ENCODE results near the gene TPP1.
A peak's percentile ranks its signal among the peaks of the same experiment; 100 is the strongest.

Gene TPP1

DNA sequence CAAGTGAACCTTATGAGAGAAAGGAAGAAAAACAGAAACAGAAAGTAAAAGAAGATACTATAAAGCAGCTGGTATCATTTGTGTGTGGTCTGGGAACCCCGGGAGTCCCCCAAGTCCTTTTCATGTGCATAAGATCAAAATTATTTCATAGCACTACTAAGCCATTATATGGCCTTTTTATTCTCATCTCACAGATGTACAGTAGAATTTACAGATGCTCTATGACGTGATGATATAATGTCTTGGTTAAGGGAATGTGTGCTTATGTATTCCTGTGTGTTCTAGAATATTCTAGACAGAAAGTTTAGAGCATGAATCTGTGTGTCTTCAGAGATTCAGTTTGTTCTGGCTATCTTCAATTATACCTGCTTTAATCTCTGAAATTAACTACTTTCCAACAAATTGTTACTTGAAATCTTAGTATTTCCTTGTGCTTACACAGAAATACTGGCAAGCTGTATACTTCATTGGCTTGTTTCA lies 8.6 kb upstream of the TPP1 start:
- DNase-seq, result peak; percentile 34

DNA sequence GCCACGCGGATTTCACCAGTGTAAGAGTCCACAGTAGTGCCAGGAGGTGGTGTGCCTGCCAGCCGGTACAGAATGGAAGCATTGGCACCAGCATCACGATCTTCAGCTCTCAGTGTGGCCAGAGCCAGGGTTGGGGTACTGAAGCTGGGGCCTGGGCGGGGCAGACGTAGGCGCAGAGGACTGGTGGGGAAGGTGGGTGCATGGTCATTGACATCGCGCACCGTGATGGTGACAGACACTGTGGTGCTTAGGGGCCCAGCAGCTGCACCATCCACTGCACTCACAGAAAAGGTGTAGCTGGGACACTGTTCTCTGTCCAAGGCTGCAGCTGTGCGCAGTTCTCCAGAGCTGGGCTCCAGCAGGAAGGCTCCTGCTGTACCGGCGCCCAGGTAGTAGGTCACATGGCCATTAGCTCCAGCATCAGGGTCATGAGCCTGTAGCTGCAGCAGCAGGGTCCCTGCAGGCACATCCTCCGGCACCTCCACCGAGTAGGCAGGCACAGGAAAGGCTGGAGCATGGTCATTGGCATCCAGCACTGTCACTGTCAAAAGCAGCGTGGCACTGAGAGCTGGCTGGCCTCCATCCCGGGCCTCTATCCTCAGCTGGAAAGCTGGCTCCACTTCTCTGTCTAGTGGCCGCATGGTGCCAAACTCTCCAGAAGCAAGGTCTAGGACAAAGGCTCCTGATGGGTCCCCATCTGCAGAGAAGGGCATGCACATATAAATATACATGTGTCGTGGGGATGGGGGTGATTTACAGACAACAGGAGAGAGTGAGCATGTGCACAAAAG lies 7.9 kb upstream of the TPP1 start:
- no peak for DNase-seq

DNA sequence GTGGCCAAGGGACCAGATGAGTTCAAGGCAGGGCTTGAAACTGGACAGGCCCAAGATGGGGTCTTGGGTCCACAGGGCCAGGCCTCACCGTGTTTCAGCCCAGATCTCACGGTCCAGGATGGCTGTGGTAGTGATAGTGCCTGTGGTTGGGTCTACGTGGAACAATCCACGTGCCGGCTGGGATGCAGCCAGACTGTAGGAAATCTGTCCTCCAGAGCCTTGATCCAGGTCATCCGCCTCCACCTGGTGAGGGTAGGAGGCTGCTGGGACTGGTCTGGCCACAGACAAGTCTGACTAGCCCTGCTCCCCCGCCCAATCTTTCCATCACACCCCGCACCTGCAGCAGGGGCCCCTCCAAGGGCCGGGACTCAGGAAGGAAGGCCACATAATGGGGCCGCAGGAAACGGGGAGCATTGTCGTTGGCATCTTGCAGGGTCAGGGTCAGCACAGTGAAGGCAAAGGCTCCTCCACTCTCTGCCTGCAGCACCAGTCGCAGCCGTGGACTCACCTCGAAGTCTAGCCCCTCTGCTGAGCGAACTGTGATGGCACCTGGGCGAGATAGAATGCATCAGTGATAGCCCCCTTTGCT lies 6.7 kb upstream of the TPP1 start:
- DNase-seq, result no peak

DNA sequence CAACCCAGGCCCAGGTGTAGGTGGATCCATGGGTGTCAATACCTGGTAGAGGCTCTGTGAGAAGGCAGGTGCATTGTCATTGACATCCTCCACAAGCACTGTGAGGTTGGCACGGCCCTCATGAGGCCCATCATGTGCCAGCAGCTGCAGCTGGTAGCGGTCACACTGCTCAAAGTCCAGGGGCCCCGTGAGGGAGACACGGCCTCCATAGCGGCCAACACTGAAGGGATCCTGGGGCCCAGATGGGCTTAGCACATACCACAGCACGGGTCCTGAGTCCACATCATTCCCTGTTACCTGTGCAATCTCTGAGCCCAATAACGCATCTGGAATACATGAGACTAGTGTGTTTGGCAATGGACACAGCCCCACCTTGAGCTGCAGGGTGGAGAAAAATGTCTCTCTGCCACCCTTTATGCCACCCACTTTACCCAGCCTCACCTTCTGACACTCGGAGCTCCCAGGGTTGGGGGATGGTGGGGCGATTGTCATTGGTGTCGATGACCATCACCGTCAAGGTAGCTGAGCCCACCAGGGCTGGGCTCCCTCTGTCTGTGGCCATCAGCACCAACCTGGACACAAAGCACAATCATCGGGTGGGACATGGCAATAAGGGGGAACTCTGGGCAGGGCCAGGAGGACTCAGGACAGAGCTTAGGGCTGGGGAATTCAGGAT lies 6.1 kb upstream of the TPP1 start:
- DNase-seq, result no peak

DNA sequence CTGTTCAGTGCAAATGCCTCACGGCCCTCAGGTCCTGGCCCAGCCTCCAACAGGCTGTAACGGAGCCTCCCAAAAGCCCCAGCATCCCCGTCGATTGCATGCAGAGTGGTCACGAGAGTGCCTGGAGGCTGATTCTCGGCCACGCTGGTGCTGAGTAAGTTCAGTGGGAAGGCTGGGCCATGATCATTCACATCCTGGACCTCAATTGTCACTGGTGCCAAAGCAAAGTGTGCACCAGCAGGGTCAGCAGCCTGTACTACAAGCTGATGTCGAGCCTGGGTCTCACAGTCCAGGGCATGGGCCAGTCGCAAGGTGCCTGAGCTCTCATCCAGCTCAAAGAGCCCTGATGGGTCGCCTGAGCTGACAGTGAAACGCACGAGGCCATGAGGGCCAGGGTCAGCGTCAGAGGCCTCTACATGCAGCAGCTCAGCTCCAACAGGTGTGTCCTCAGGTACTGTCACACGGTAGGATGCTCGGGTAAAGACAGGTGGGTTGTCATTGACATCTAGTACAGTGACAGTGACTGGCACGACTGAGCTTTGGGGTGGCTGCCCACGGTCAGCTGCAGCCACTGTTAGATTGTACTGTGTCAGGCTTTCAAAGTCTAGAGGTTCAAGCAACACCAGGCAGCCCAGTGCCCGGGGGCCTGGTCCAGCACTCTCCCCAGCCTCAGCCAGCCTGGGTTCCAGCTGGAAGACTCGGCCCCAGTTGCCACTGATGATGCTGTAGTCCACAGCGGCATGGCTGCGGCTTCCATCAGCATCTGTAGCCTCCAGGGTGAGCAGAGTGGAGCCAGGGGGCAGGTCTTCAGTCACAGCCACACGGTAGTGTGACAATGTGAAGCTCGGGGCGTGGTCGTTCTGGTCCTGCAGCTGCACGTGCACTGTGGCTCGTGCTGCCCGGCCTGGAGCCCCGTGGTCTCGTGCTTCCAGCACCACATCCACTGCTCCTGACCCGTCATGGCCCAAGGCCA lies 4.5 kb upstream of the TPP1 start:
- no peak for DNase-seq

DNA sequence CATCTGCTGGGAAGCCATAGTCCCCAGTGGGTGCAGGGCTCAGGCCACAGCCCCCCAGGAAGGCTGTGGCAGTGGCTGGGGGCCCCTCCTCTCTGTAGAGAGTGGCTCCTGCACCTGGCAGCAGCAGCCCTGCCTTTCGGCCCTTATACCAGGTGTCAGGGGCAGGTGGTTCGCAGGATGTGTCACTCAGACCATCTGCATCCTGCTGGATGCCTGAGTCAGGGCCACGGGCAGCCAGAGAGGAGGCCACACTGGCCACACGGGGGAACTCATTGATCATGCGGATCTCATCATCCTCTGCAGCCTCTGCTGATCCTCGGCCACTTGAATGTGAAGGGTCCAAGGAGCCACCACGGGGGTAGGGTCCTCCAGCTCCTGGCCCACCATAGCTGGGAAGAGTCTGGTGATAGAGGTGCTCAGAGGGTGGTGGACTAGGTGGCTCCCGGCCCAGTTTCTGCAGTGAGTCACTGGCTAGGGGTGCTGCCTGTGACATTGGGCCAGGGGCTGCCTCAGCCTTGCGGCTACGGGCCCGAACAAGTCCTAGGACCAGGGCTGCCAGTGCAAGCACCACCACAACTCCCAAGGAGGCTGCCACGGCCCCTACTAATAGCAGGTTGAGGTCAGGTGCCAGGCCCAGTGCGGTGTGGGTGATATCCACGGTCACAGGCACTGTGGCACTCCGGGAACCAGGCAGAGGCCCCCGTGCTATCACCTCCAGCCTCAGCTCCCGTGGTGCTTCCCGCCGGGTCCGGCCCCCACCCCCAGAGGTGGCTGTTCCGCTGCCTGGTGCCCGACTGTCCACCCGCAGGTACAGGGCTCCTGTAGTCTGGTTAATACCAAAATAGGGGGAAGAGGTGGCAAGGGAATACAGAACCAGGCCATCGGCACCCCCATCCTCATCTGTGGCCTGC lies 3.3 kb upstream of the TPP1 start:
- no peak for DNase-seq

DNA sequence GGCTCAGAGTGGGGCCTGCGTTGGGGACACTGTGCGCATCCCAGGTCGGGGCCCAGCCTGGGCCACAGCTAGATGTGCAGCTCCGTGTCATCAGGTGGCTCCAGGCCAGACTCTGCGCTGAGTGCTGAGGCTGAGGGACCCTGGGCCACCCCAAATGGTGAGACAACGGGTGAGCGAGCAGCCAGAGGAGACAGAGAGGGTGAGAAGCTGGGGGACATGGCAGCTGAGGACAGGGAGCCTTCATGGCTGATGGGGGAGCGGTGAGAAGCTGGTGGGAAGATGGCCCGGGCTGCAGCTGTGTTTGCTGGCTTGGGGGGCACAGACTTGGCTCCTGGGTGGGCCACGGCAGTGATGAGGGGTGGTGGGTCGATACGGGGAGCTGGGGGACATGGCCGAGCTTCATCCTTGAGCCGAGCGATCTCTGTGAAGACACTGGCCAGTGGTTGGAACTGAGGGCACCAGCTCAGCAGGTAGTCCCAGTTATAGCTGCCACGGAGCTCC lies 2.5 kb upstream of the TPP1 start:
- no peak for DNase-seq

DNA sequence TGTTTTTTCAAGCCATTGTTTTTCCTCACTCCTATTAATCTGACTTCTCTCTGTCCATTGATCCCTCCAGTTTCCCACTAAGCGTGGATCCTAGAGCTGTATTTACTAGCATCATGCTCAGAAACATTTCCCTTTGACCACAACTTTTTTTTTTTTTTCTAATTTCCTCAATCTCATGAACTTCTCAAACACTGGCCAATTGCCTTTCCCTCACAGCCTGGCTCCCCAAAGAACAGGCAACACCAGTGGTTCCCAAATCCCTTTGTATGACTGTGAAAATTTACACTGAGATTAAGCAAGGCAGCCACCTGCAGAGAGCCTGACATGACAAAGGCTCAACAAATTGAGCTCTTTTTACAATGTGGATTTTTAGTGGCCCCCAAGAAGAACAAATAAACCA lies 1.4 kb upstream of the TPP1 start:
- peak; percentile 35 for DNase-seq

DNA sequence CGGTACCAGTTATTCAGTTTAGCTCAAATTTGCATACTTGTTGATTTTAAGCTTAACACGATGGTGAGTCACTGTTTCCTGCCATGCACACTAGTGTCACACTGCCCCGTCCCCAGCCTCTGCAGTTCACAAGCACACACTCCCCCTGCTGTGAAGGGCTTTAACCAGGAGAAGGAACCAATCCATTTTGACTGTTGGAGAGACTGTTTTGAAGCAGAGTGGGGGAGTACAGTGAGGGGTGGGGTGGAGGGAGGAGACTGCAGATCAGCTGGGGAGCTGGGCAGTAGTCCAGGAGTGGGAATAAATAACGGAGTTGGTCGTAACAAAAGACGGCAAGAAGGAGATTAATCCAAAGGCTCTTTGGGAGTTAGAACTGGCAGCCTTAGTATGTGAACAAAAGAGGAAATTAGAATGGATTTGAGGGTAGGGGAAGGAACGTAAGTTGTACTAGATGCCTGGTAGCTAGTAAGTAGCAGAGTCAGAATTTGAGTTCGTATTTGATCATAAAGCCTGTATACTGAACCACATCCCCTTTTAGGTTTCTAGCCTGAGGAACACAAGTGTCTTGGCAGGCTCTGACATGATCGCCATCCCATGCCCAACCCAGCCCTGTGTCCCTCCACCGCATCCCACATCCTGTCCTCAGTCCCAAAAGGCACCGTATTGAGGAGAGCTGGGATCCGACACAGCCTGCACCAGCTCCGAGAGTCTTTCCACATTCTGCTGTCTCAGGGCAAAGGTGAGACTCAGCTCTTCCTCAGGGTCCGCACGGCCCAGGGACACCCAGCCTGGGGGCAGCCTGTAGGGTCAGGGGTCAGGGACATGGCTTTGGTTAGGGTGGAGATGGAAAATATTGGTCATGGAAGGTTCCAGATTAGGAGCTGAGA lies 862 bp downstream of the TPP1 start:
- peak; percentile 85 for DNase-seq

DNA sequence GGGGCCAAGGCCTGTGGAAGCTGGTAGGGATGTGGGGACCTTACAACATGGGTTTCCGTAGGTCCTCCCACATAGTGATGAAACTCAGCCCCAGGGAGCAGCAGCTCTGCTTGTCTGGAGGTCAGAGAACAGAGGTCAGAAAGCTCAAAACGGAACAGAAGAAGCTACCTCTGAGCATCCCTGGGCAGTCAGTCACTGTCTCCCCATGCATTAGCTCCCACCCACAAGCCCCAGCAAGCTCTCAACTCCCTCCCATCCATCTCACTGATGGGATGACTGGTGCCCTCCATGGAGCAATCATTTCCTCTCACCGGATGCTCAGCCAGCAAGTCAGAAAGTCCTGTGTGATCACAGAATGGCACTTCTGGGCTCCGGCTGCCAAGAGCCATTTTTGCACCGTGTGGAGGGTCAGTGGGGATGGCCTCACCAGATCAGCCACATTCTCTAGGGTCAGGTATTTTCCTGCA lies 1.9 kb downstream of the TPP1 start:
- DNase-seq, result peak; percentile 83

DNA sequence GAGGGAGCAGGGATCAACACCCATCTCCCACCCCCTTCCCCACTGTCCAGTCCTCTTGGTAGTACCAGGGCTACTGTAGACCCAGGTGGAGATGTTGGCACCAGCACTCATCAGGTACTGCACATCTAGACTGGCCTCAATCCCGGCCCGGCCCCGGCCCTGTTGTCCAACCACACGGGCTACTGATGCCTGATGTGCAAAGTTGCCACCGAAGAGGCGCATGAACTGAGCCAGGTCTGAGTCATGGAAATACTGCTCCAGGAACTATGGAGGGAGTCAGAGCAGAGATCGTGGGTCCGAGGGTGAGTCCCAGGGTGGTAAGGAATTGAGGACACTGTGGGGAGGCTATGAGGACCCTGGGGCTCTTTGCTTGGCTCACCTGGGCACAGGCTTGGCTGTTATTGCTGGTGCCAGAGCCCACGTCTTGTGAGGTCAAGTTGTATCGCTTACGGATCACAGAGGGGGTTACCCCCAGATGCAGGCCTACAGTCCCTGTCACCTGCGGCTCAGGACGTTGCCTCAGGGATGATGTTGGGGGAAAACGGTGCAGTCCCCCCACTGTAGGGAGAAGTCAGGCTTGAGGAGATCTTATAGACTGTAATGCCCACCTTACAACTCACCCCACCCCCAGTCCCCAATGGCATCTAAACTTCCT lies 2.5 kb downstream of the TPP1 start:
- no peak for DNase-seq

DNA sequence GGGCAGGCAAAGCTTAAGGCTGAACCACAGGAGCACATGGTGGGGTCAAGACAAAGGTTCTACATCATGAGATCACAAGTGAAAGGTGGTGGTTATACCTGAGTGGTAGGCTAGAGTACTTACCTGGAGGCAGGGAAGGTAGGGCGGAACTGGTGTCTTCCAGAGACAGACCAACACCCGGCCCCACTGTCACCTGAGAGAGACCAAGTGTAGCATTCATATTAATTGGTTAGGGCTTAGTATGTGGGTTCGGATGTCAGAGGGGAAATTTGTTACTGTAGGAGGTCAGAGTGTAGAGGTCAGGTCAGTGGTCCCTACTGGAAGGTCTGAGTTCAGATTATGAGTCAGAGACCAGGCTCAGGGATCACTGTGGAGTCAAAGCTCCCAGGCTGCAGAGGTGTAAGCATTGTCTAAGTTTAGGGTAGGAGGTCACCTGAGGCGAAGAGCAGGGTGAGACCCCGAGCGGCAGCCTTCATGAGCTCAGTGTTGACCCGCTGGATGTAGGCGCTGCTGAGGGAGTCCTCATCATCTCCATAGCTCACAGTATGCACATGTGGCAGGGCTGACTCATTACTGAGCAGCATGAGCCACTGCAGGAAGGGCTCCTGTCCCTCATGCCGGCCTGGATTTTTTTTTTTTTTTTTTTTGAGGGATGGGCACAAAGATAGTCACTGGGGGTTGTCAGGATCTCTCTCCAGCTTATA lies 3.2 kb downstream of the TPP1 start:
- DNase-seq, result no peak

DNA sequence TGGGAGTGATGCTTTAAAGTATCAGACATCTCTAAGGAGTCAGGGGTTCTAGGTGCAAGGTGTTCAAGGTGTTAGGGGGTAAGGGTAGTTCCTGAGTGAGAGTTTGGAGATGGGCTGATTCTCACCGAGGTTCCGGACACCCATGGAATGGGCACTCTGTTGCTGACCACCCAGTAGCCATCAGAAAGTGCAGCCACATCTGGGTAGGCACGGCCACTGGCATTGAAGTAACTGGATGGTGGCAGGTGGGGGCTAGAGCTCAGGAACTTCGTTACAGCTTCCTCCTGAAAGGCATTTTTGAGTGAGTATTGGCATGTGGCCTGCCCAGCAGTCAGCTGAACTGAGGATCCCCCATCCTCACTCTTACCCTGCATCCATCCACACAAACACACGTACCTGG lies 4.2 kb downstream of the TPP1 start:
- no peak for DNase-seq

DNA sequence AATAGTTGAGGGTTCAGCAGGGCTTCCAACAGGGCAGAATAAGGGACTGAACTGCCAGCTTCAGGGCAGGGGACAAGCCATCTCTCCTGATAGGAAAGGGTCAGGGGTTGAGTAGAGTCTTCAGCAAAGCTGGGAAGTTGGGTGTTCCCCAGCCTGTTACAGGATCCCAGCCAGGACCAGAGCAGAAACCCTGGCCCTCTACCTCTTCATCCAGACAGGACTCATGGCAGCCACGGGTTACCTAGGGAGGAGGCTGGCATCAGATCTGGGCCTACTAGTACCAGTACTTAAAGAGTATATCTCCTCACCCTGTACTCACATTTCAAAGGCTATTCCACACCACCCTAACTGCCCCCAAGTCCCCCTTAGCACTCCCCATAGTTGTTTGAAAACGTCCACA lies 4.8 kb downstream of the TPP1 start:
- no peak for DNase-seq

DNA sequence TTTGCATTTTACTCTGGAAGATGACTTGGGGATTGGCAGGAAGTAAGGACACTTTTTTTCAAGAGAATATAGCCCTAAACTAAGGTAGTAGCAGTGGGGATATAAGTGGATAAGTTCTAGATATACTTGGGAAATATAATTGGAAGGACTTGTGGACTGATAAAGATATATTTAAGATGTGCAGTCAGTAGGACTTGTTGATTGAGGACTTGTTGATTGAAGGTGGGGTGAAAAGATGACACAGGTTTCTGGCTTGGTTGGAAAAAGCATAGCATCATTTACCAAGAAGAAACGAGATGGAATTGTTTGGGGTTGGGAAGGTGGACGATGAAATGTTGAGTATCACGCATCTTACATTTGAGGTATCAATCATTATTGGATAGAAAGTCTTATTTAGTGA lies 5.7 kb downstream of the TPP1 start:
- no peak for DNase-seq

DNA sequence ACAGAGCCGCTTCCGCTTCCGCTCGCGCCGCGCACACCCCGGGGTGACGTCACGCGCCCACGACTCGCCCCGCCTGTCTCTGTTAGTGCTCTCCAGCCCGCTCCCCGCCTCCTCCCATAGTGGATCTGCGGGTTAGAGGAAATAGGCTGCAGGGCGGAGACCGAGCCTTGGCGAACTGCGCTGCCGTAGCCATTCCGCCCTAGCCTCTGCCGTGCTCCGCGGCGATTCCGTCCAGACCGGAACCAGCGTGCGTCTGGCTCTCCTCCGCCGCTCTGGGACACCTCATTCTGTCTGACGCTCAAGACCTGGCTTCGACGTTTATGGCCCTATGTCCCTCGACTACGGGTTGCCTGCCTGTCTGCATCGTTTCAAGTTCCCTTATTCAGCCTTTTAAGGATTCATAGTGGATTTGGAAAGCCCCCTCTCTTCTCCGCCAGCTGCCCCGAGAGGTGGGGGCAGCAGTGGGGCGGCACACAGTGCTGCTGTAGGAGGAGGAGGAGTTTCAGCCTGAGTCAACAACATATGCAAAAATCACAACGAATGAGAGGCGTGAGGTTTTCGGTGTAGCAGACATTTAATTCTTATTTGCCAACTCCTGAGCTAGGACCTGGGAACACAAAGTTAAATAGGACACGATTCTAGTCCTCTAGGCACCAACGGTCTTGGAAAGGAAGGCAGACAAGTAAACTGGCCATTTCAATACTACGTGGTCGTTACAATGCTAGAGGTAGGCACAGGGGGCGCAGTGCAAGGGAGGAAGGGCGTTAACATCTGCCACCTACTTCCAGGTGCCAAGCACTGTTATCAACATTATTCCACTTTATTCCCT lies 6.8 kb downstream of the TPP1 start, which contains the start of gene TAF10:
Gene TAF10, minus strand, starts transcription at position 4 of the 829 bp plus-strand sequence. CDS start 27 bp downstream, outside the sequence.
- peak; percentile 98 for DNase-seq

DNA sequence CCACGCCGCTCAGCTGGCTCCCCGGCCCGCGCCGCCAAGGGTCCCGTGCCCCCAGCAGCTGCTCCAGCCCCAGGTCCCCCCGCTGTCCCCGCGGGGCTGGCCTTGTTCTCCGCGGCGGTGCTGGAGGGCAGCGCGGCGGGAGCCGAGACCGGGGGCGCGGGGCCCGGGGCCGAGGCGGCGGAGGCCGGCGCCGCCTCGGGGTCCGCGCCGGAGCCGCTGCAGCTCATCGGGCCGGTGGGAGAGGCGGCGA lies 7.3 kb downstream of the TPP1 start:
- no peak for DNase-seq

All from inflammatory macrophage treated with lipopolysaccharide for 4 hours (primary cell).